ENCODE measurements around the gene PCDHB9.
"Not testable (repeated sequence)": the region's sequence is repeated elsewhere in the genome, so short reads cannot be mapped to it uniquely, and the experiment has no call there.

Gene PCDHB9

DNA sequence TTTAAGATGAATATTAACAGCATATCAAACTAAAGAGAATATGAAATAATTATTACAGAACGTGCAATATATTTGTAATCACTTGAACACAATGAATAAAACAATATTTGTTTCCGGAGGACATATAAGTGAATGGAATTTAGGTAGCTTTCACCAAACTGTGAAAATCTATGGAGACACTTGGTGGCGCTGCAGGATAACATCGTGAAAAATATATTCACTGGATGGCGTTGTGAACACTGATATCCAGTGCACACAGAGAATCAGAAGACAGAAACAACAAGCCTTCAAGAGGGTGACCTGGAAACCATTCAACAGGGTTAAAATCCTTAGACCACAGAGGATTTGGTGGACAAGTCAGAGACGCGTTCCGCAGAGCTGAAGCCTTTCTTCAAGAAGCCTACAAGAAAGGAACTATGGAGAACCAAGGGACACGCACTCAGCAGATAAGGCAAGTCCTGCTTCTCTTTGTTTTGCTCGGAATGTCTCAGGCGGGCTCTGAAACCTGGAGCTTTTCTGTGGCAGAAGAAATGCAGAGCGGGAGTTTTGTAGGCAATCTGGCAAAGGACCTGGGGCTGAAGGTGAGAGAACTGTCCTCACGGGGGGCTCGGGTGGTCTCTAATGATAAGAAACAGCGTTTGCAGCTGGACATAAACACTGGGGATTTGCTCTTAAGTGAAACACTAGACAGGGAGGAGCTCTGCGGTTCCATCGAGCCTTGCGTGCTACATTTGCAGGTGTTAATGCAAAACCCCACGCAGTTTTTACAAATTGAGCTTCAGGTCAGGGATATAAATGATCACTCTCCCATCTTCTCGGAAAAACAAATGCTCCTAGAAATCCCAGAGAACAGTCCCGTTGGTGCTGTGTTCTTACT lies 12.6 kb downstream of the PCDHB9 start, which contains the start of gene PCDHB11:
TSS of gene PCDHB11 (plus strand) at position 269 of the 877 bp plus-strand sequence. CDS start at position 417, 148 bp downstream.
- no peaks in the 10 kb centered on the region; the same call in 1 of the 2 replicates for H3F3A ChIP-seq (ENCODE audit: control insufficient read depth, insufficient read depth)
- H3K27ac ChIP-seq (ENCODE audit: low read depth, low read length), result no peak within 1 kb of the TSS
- H3K36me3 ChIP-seq (ENCODE audit: control insufficient read depth, low read length), result no peaks in the 10 kb centered on the region
- no peaks in the 10 kb centered on the region for H3K79me2 ChIP-seq (ENCODE audit: control insufficient read depth, low read length)
- H3K4me3 ChIP-seq (ENCODE audit: low read length), result no peak within 1 kb of the TSS
- H3K4me1 ChIP-seq (ENCODE audit: control insufficient read depth, low read length), result no peaks in the 10 kb centered on the region
- no peak within 1 kb of the TSS for H3K4me2 ChIP-seq (ENCODE audit: low read length)
- no peaks in the 10 kb centered on the region for H4K20me1 ChIP-seq (ENCODE audit: control insufficient read depth, insufficient read depth, low read depth, low read length)
- no peaks in the 10 kb centered on the region for H3K27me3 ChIP-seq (ENCODE audit: control insufficient read depth, low read length)
- no peak for TF ChIP-seq EZH2phosphoT487 (IDR thresholded peaks at IDR 0.05; ENCODE audit: borderline replicate concordance, low read length)
- TF ChIP-seq, protein P1, sequence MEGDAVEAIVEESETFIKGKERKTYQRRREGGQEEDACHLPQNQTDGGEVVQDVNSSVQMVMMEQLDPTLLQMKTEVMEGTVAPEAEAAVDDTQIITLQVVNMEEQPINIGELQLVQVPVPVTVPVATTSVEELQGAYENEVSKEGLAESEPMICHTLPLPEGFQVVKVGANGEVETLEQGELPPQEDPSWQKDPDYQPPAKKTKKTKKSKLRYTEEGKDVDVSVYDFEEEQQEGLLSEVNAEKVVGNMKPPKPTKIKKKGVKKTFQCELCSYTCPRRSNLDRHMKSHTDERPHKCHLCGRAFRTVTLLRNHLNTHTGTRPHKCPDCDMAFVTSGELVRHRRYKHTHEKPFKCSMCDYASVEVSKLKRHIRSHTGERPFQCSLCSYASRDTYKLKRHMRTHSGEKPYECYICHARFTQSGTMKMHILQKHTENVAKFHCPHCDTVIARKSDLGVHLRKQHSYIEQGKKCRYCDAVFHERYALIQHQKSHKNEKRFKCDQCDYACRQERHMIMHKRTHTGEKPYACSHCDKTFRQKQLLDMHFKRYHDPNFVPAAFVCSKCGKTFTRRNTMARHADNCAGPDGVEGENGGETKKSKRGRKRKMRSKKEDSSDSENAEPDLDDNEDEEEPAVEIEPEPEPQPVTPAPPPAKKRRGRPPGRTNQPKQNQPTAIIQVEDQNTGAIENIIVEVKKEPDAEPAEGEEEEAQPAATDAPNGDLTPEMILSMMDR (IDR thresholded peaks at IDR 0.05; ENCODE audit: low read depth, low read length, poor library complexity, severe bottlenecking), result peak; percentile 58
- H3K9me3 ChIP-seq (ENCODE audit: control insufficient read depth, insufficient read depth, low read length), result no peaks in the 10 kb centered on the region; the same call in 1 of the 2 replicates
- H3K9me2 ChIP-seq (replicated peaks; ENCODE audit: control insufficient read depth, low read length), result no peaks in the 10 kb centered on the region

DNA sequence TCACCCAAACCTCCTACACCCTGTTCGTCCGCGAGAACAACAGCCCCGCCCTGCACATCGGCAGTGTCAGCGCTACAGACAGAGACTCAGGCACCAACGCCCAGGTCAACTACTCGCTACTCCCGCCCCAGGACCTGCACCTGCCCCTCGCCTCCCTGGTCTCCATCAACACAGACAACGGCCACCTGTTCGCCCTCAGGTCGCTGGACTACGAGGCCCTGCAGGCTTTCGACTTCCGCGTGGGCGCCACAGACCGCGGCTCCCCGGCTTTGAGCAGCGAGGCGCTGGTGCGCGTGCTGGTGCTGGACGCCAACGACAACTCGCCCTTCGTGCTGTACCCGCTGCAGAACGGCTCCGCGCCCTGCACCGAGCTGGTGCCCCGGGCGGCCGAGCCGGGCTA lies 14.2 kb downstream of the PCDHB9 start:
- H3K4me2 ChIP-seq (ENCODE audit: low read length); H3K27ac ChIP-seq (ENCODE audit: low read depth, low read length); H3K27me3 ChIP-seq (ENCODE audit: control insufficient read depth, low read length); H3K79me2 ChIP-seq (ENCODE audit: control insufficient read depth, low read length); H3K4me1 ChIP-seq (ENCODE audit: control insufficient read depth, low read length); H4K20me1 ChIP-seq (ENCODE audit: control insufficient read depth, insufficient read depth, low read depth, low read length); H3F3A ChIP-seq (ENCODE audit: control insufficient read depth, insufficient read depth); H3K4me3 ChIP-seq (ENCODE audit: low read length); H3K9me2 ChIP-seq (replicated peaks; ENCODE audit: control insufficient read depth, low read length); H3K36me3 ChIP-seq (ENCODE audit: control insufficient read depth, low read length); H3K9me3 ChIP-seq (ENCODE audit: control insufficient read depth, insufficient read depth, low read length): not testable (repeated sequence)

DNA sequence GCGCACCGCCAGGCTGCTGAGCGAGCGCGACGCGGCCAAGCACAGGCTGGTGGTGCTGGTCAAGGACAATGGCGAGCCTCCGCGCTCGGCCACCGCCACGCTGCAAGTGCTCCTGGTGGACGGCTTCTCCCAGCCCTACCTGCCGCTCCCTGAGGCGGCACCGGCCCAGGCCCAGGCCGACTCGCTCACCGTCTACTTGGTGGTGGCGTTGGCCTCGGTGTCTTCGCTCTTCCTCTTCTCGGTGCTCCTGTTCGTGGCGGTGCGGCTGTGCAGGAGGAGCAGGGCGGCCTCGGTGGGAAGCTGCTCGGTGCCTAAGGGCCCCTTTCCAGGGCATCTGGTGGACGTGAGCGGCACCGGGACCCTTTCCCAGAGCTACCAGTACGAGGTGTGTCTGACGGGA lies 14.7 kb downstream of the PCDHB9 start:
- H4K20me1 ChIP-seq (ENCODE audit: control insufficient read depth, insufficient read depth, low read depth, low read length); H3K9me3 ChIP-seq (ENCODE audit: control insufficient read depth, insufficient read depth, low read length); H3K4me2 ChIP-seq (ENCODE audit: low read length); H3K36me3 ChIP-seq (ENCODE audit: control insufficient read depth, low read length); H3K27me3 ChIP-seq (ENCODE audit: control insufficient read depth, low read length); H3K27ac ChIP-seq (ENCODE audit: low read depth, low read length); H3K4me1 ChIP-seq (ENCODE audit: control insufficient read depth, low read length); H3F3A ChIP-seq (ENCODE audit: control insufficient read depth, insufficient read depth); H3K4me3 ChIP-seq (ENCODE audit: low read length); H3K79me2 ChIP-seq (ENCODE audit: control insufficient read depth, low read length); H3K9me2 ChIP-seq (replicated peaks; ENCODE audit: control insufficient read depth, low read length): not testable (repeated sequence)

DNA sequence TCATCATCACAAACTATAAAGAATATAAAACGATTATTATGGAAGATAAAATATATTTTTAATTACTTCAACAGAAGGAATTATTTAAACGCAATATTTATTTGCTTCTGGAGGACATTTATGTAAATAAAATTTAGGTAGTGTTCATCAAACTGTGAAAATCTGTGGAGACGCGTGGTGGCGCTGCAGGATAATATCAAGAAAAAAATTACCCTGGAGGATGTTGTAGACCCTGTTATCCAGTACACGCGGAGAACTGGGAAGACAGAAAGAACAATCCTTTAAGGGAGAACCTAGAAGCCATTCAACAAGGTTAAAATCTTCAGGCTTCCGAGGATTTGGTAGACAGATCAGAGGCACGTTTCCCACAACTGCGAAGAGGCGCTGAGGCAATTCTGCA lies 21.5 kb downstream of the PCDHB9 start, which contains the start of gene PCDHB12:
TSS of gene PCDHB12 (plus strand) at position 242 of the 400 bp plus-strand sequence. CDS start 189 bp downstream, outside the sequence.
- Histone ChIP-seq H3K79me2 (ENCODE audit: control insufficient read depth, low read length) (no peaks in the 10 kb centered on the region), H4K20me1 (ENCODE audit: control insufficient read depth, insufficient read depth, low read depth, low read length) (no peaks in the 10 kb centered on the region), H3K9me2 (replicated peaks; ENCODE audit: control insufficient read depth, low read length) (no peaks in the 10 kb centered on the region), H3K27me3 (ENCODE audit: control insufficient read depth, low read length) (peaks cover 23% of the 10 kb centered on the region), H3K4me3 (ENCODE audit: low read length) (no peak within 1 kb of the TSS), H3K4me2 (ENCODE audit: low read length) (peak within 1 kb of the TSS; percentile 22; the same call in 1 of the 2 replicates), H3K36me3 (ENCODE audit: control insufficient read depth, low read length) (no peaks in the 10 kb centered on the region), H3F3A (ENCODE audit: control insufficient read depth, insufficient read depth) (no peaks in the 10 kb centered on the region), H3K4me1 (ENCODE audit: control insufficient read depth, low read length) (no peaks in the 10 kb centered on the region), H3K9me3 (ENCODE audit: control insufficient read depth, insufficient read depth, low read length) (no peaks in the 10 kb centered on the region), H3K27ac (ENCODE audit: low read depth, low read length) (no peak within 1 kb of the TSS)
- TF ChIP-seq EZH2phosphoT487 (IDR thresholded peaks at IDR 0.05; ENCODE audit: borderline replicate concordance, low read length), result no peak
- TF ChIP-seq, protein P1 (IDR thresholded peaks at IDR 0.05; ENCODE audit: low read depth, low read length, poor library complexity, severe bottlenecking), result peak; percentile 44

DNA sequence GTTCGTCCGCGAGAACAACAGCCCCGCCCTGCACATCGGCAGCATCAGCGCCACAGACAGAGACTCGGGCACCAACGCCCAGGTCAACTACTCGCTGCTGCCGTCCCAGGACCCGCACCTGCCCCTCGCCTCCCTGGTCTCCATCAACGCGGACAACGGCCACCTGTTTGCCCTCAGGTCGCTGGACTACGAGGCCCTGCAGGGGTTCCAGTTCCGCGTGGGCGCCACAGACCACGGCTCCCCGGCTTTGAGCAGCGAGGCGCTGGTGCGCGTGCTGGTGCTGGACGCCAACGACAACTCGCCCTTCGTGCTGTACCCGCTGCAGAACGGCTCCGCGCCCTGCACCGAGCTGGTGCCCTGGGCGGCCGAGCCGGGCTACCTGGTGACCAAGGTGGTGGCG lies 23.3 kb downstream of the PCDHB9 start:
- not testable (repeated sequence) for H3K9me2 ChIP-seq (replicated peaks; ENCODE audit: control insufficient read depth, low read length); H3K4me2 ChIP-seq (ENCODE audit: low read length); H3K36me3 ChIP-seq (ENCODE audit: control insufficient read depth, low read length); H3K4me1 ChIP-seq (ENCODE audit: control insufficient read depth, low read length); H3K27ac ChIP-seq (ENCODE audit: low read depth, low read length); H3K4me3 ChIP-seq (ENCODE audit: low read length); H3F3A ChIP-seq (ENCODE audit: control insufficient read depth, insufficient read depth); H3K9me3 ChIP-seq (ENCODE audit: control insufficient read depth, insufficient read depth, low read length); H3K79me2 ChIP-seq (ENCODE audit: control insufficient read depth, low read length); H4K20me1 ChIP-seq (ENCODE audit: control insufficient read depth, insufficient read depth, low read depth, low read length)
- H3K27me3 ChIP-seq (ENCODE audit: control insufficient read depth, low read length), result peaks cover 23% of the 10 kb centered on the region

DNA sequence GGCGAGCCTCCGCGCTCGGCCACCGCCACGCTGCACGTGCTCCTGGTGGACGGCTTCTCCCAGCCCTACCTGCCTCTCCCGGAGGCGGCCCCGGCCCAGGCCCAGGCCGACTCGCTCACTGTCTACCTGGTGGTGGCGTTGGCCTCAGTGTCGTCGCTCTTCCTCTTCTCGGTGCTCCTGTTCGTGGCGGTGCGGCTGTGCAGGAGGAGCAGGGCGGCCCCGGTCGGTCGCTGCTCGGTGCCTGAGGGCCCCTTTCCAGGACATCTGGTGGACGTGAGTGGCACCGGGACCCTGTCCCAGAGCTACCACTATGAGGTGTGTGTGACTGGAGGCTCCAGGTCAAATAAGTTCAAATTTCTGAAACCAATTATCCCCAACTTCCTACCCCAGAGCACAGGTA lies 23.9 kb downstream of the PCDHB9 start:
- H3F3A ChIP-seq (ENCODE audit: control insufficient read depth, insufficient read depth); H3K36me3 ChIP-seq (ENCODE audit: control insufficient read depth, low read length); H3K79me2 ChIP-seq (ENCODE audit: control insufficient read depth, low read length); H3K4me1 ChIP-seq (ENCODE audit: control insufficient read depth, low read length); H3K9me2 ChIP-seq (replicated peaks; ENCODE audit: control insufficient read depth, low read length); H3K9me3 ChIP-seq (ENCODE audit: control insufficient read depth, insufficient read depth, low read length); H3K27ac ChIP-seq (ENCODE audit: low read depth, low read length); H4K20me1 ChIP-seq (ENCODE audit: control insufficient read depth, insufficient read depth, low read depth, low read length); H3K4me2 ChIP-seq (ENCODE audit: low read length); H3K4me3 ChIP-seq (ENCODE audit: low read length): not testable (repeated sequence)
- peaks cover 20% of the 10 kb centered on the region for H3K27me3 ChIP-seq (ENCODE audit: control insufficient read depth, low read length)
